Stimulated activated CD4-positive, alpha-beta T cell treated with anti-CD3 and anti-CD28 coated beads, Interleukin-4, amount 100 ng/mL, for 1 hour (primary cell): ENCODE measurements around the gene FTO.

Experiments
- DNase-seq: peaks from one replicate; pipeline ENCODE4 v3.0.0-alpha.2; 2020

FTO gene

DNA sequence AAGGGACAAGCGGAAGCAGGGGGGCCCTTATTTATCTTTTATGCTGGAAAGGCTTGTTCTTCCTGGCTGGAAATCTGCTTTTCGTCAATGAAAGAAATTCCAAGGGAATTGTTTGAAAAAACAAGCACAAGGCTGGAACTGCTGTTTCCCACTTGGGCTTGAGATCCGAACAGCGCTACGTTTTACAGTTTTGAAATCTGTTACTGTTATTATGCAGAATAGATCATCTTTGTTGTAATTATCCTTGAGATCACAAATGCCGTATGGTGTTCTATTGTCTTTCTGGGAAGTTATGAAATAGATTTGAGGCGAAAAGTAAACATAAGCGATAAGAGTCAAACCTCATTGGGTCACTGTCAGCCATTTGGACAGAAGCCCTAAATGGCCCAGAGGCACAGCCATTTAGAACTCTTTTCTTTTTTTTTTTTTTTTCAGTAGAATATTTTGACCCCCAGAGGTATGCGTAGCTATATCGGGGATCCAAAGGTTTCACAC lies 359.4 kb downstream of the FTO start:
- no peak for DNase-seq

DNA sequence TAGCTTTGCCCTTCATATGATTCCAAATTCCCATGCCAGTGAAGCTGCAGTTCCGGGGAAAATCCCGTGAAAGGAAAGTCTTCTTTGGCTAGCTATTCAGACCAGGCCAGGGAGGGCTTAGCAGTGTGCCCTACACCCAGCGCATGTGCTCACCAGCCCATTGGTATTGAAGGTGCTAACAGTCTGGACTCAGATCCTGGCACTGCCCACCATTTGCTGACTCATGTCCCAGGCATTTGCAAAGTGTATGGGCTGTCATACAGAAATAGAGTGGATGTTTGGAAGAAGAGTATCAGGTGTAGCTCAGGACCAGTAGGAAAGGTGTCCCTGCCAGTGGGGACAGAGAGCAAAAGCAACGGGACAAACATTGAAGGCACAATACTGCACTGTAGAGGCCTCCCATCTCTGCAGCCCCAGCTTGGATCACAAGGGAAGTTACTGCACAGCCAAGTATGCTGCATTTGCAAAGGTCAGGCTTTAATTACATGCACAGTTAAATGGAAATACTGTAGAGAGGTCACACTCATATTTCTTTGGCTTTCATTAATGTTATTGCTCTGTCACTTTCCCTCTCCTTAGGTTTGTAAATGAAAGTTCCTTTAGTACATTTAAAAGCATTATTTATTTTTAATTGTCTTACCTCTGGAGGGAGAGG lies 362.6 kb downstream of the FTO start:
- DNase-seq: no peak

DNA sequence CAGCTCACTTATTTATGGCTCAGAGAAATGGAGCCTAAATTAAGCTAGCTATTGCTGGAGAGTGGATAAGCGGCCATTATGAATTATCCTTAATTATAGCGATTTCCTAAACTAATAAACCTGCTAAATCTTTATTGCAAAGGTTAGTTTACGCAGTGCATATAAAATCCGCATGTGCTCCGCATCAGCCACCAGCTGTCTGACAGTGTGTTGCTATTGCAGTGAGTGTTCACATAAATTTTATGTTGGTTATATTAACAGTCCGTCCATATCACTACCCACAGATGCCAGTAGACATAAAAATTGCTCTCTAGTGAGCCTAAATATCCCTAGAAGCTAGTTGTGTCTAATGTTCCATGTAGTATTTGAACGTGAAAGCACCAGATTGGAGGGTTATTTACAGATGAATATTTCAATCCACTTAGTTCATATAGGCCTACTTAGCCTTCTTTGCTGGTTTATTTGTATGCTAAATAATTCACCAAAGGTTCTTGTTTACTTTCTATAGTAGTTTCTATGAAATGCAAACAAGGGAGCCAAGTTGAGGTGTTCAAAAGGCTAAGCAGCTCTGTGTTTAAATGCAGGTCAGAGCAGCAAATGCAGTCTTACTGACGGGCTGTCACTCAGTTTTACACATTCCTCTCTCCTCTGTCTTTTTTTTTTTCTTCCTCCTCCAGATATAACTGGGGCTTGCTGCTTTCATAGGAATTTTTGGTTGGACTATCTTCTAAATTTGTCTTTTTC lies 363.5 kb downstream of the FTO start:
- no peak for DNase-seq

DNA sequence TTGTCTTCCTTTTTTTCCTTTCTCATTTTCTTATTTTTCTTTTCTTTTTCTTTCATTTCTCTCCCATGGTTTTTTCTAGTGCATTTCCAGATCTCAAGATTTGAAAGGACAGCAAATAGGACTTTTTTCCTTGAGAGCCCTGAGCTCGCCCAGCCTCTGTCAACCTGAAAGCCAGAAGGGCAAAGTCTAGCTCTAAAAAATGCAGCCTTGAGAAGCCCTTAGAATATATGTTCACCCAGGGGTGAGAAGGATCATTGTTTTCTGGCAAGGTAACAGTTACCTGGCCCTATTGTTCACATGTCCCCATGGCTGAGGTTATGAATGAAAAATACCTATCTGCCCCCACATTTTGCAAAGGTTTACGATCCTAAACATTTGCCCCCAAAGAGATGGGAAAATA lies 364.3 kb downstream of the FTO start:
- no peak for DNase-seq

DNA sequence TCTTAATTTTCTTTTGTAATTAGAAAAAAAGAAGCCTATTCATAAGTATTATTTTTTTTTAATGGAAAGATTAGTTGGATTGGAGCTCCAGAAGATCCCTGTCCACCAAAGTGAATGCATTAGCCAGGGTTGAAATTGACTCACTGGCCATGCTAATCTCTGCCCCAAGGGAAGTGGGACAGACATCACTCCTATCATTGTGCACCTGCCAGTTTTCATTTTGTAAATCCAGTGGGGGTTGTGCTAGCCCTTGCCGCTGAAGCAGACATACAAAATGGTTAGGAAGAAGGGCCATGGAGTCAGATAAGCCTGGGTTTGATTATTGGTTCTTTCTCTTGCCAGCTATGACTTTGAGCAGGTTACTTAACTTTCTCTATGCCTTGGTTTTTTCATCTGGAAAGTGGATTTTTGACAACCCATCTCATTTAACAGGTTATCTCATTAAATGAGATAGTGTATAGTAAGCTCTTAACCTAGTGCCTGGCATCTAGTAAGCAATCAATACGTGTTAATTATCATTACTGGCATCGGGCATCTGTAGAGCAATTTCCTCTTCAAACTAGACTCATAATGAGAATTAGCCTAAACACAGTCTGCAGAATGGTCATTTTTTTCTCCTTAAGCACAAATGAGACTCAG lies 365.8 kb downstream of the FTO start:
- no peak for DNase-seq

DNA sequence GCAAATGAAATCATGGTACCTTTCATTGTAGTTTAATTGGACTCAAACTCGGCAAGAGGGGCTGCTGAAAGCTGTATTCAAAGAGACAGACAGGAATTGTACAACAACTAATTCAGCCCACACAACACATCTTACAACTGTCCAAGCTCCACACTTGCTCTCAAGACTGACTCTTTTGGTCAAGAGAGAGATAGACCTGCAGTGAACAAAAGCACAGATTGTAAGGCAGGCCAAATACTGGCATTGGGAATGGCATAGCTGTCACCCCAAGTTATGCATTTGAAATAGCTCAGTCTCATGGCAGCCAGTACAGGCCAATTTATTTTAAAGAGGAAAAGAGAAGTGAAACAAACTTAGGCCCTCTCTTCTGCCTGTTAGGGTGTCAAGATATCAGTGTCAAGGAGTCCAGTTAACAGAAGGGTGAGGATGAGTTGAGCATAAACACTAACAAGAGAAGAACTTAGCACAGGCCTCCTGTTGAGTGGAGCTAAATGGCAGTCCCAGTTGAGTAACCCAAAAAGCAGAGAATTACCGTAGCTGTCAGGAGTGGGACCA lies 366.9 kb downstream of the FTO start:
- DNase-seq: no peak

DNA sequence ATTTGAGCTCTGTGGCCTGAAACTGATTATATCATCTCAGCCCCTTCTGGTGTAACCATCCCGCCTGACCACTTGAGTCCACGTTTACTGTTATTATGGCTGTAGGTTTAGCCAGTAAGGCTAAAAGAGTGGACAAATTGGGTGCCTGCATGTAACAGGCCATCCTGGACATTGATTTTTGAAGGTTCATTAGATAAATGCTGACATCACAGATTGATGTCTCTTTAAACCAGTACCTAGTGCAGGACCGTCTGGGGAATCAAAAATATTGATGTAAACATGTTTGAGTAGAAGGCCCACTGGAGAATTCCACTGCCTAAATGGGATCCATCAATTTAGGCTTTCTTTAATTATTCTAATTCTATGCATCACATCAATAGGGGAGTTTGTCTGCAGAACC lies 367.6 kb downstream of the FTO start:
- DNase-seq: no peak

DNA sequence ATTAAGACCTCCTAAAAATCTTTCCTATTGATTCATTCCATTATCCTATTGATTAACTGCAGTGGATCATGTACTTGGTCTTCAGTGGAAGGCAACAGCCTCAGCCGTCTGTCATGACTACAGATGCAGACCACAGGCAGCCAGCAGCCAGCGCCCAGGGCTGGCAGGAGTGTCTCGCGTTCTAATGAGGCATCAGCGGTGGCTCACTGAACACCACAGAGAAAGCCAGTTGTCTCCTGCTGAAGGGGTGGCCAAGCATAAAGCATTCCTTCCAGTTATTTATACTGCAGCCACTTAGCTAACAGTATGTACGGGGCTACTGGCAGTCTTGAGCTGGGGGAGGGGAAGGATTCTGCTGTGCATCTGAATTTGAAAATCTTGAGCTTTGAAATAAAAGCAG lies 368.3 kb downstream of the FTO start:
- DNase-seq: no peak

DNA sequence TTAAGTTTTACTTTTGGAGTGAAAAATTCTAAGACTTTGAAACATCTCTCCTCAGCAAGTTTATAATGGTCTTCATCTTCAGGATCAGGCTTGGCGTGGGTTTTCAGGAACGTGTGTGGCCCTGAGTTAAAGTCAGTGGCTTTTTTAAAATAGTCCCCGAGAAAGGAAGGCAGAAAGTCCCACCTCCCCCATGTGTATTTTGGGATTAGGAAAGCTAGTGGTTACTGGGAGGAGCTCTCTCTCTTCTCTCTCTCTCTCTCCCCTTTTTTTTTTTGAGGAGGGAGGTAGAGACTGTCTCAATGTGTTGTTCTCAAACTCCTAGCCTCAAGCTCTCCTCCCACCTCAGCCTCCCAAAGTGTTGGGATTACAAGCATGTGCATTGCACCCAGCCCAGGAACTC lies 369.4 kb downstream of the FTO start:
- no peak for DNase-seq

DNA sequence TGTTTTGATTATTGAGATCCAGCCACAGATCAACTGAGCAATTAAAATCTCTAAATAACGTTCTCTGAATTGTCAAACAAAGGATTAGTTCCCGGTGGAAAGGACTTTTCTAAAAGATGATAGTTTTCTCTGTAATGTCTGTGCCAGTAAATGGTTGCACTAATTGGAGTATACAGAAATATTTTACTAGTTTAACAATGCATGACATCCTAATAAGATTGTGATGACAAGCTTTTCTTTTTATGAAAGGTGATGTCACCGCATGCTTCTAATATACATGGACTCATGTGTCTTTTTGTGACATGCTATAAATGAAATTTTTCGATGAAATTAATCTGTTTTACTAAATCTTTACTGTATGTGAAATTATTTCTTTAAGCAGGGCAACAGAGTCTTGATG lies 371.5 kb downstream of the FTO start:
- DNase-seq: no peak

DNA sequence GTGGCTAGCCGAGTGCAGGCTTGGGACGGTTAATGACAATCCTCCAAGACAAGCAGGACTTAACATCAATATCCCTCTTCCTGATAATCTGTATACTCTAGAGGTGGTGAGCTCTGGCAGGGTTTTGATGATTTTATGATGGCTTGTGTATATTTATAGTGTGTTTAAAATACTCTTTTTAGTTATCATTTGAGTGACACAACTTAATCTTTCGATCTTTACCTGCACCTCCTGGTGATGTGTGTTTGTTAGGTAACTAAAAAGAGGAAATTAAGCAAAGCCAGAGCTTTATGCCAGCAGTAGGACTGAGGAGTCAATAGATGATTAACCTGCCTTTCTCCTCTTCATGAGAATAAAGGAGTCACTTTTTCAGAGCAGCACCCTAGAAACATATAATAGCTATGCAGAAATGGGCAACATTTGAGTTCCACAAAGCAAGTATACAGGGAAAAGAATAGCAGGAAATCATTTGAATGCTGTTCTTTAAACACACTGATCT lies 372.1 kb downstream of the FTO start:
- no peak for DNase-seq

DNA sequence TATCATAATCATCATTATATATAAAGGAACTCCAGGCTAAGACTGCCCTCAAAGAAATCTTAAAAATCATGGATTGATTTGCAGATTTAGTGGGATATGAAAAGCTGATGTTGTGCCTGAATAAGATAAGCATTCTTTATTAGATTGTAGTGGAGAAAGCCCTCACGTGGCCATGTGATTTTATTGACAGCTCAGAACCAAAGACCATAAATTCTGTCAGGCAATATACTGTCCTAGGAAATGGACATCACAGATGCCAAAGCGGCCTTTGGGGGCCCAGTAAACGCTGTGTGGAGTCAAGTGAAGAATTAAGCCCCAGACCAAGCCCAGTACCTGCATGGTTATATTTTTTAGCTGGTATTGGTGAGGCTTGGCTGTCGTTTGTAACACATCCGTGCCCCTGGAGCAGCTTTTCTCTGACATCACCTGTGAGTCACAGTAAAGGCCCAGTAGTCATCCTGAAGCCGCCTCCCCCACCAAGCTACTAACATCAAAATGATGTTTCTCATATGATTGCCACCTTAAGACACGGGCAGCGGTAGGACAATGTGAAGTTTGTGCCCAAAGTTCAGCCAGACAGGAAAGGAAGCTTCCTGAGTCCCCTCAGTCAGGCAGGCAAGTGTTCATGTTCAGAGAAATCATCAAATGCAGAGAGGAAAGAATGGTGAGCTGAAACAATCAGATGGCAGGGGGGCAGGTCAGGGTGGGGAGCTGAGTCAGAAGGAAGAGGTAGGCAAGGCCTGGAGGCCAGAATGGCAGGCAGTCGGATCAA lies 373.3 kb downstream of the FTO start:
- no peak for DNase-seq

DNA sequence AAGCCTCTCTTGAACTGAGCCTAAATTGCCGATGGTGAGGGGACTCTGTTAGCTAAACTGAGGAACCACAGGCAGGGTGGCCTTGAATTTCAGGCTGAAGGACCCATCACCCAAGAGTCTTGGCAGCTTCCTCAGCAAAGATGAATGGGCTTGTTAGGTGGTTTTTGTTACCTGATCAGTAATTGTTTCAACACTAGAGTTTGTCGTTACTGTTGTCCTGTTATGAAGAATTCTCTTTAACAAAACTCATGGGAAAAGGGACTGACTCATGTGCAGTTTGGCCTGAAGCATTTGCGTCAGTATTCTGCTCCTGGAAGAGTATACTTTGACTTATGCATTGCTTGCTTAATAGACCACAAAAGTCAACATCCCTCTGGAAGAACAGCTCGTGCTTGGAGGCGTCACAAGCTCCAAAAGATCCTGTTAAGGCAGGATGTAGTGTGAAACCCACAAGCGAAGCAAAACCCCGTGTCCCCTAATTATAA lies 376.6 kb downstream of the FTO start:
- DNase-seq: no peak

DNA sequence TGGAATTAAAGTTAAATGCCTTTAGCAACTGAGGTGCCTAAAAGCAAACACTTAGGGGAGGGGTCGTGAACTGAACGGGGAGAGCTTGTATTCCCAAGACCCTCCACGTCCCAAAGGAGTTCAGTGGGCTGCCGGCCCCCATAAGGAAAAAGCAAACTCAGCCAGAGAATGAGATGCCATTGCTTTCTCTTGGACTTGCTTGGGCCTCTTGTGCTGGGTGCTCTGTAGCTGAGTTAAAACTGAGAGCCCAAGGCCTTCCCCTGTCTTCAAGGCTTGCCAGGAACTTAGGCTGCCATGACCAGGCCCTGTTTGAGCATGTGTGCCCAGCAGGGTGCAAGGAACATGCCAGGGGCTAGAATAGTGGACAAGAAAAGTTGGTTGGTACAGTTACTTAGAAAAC lies 382.8 kb downstream of the FTO start:
- no peak for DNase-seq

DNA sequence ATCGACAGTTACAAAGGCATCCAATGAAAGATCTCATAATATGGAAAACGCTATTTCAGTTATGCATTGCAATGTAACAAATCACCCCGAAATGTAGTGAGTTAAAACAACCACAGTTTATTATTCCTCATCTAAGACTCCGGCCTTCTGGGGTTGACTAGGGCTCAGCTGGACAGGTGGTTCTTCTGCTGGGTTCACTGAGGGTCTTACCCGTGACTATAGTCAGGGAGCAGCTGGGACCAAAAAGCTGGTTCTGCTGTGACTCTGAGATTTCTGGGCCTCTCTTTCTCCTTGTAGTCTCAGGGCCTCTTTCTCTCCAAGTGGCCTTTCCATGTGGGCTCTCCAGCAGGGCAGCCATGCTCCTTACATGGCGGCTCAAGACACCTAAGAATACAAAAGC lies 386.6 kb downstream of the FTO start:
- no peak for DNase-seq

DNA sequence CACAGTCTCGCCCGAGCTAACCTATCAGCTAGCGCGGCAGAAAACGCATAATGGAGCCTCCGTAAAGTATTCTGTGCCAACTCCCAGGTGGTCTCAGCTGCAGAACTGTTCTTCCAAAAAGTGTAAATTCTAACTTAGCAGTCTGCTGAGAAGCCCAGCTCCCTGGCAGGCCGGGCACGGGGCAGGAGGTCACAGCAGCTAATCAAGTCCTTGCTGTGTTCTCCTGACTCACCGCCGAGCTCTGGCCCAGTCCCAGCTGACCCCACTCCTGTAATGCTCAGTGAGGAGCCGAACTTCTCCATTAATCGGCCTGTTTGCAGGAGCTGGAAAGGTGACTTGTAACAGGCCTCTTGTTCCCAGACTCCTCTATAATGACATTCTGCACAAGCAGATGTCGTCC lies 389.3 kb downstream of the FTO start:
- no peak for DNase-seq

DNA sequence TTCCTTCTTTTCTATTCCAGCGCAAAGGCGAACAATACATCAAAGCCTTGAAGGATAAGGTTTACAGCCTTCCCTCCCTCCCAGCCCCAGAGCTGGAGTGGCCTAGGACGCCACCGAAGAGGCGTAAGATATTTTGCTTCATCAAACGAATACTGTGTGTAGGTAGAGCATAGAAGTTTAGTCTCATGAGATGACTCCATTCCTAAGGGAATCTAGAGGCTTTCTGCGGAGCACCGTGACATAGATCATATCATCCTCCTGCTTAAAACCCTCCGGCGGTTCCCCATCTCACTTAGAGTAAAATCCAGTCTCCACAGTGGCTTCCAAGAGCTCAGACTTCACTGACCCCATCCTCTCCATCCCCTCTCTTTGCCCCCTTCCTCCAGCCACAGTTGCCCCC lies 390.7 kb downstream of the FTO start:
- DNase-seq: no peak

DNA sequence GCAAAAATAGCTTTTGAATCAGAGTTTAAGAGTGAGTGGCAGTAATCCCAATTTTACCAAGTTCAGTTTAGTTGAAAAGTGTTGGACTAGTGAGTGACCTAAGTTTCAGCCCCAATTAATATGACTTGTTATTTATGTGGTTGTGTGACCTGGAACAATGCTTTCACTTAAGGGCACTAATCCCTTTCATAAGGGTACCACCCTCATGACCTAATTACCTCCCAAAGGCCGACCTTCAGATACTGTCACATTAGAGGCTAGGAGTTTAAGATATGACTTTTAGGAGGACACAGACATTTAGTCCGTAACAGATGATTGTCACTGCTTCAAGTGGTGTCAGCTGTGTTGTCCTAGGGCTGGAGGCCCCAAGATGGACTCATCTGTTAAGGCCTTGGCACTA lies 392.7 kb downstream of the FTO start:
- DNase-seq: no peak

DNA sequence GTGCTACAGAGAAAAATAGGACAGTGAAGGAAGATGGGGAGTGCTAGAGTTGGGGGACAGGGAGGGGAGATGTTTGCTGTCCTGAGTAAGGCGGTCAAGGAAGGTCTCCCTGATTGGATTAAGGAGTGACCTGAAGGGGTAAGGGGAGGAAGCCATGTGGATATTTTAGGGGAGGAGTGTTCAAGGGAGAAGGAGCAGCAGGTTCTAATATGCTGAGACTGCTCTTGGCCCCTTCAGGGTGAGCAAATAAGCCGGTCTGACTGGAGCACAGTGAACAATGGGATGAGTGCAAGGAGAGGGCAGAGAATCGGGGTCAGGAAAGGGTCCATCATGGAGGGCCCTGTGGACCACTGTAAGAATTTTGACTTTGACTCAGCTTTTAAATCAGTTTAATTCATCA lies 393.8 kb downstream of the FTO start:
- no peak for DNase-seq

DNA sequence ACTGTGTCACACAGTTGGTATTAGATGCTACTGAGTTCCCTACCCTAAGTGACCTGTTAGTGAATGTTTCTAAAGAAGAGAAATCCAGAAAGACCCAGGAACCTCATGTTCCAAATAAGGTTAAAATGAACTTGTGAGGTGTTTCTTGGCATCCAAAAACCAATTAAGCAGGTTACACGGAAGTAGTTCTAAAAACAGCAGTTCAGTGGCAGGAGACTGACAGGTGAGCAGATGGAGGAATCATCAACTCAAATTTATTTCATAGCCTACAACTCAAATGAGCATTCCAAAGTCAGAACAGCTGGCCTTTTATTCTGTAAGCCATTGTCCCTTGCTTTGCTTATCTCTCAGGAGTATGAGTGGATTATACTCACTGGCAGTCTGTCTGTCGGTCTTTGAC lies 394.3 kb downstream of the FTO start:
- DNase-seq: no peak

DNA sequence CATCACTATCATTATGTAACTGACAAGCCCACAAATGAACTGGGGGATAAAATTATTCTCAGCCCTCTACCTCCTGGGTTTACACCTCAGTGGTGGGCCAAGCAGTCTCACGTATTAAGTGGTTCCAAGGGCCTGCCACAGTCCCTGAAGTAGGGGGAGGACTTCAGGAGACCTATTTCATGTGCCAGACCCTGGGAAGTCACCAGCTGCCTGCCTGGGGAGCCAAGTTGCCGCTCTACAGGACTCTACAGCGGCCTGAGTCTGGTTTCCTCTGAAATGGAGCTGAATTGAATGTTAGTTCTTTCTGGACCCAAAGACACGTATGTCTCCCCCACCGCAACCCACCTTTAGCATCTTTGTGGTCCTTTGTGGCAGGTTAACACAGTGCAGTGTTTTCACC lies 395.7 kb downstream of the FTO start:
- no peak for DNase-seq

DNA sequence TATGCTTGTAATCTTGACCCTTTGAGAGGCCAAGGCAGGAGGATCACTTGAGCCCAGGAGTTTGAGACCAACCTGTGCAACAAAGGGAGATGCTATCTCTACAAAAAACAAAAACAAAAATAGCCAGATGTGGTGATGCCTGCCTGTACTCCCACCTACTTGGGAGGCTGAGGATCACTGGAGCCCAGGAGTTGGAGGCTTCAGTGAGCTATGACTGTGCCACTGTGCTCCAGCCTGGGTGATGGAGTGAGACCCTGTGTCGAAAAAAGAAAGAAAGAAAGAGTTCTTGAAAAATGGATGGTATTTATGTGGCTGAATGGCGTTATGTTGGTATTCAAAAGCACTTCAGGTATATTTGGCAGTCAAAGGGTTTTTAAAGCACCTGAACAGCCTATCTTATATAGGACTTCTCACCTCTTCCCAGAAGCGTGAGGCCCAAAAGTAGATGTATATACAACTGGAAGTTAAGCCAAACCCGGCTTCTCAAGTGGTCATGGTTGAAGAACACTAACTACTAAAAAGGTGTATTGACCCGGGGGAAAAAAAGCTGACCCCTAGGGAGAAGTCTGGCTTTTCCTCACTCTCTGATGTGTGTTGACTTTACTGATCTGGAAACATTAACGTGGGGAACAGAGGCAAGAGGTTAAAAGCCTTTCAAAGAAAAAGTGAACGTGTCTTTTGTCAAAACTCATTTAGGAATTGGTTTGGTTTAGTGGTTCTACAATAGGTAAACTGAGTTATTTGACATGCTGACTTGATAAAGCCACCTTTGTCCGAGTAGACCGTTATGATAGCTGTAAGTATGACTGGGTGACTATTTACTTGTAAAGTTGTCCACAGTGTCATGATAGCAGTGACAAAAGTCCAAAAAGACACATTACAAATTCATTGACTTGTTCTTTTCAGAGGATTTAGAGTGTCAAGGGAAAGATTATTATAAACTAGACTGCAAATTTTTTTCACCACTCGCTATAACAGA lies 399.2 kb downstream of the FTO start:
- no peak for DNase-seq
